GM12873 (cell line): ENCODE data around the gene EXPH5.

ENCODE experiments used
- CTCF ChIP-seq: IDR thresholded peaks from 2 replicates; pipeline ENCODE4 v1.5.1; 2012; ENCODE audit warnings: low read depth, mild to moderate bottlenecking, moderate library complexity, low read length, control low read depth; ENCODE audit not compliant: insufficient read depth; ENCODE audit errors: missing control alignments

EXPH5 gene

GRCh38 chr11:108574675-108575074 lies 18.9 kb downstream of the EXPH5 start:
- no peak for TF ChIP-seq CTCF

GRCh38 chr11:108571001-108571400 lies 22.6 kb downstream of the EXPH5 start:
- TF ChIP-seq CTCF: no peak

- TF ChIP-seq CTCF: no peak
Observed at GRCh38 chr11:108569896-108570295, 23.7 kb downstream of the EXPH5 start.

- TF ChIP-seq CTCF: no peak
Observed at GRCh38 chr11:108568195-108568858, 25.2 kb downstream of the EXPH5 start.

GRCh38 chr11:108565653-108566052 lies 27.9 kb downstream of the EXPH5 start:
- no peak for TF ChIP-seq CTCF

- TF ChIP-seq CTCF: no peak
Observed at GRCh38 chr11:108562746-108563581, 30.6 kb downstream of the EXPH5 start.

GRCh38 chr11:108561535-108561991 lies 32.0 kb downstream of the EXPH5 start:
- no peak for TF ChIP-seq CTCF
